Stimulated activated CD8-positive, alpha-beta memory T cell treated with anti-CD3 and anti-CD28 coated beads, Interleukin-15, amount 100 ng/mL, for 48 hours (primary cell): ENCODE data around the gene NHS.
"Not testable (repeated sequence)": the region's sequence is repeated elsewhere in the genome, so short reads cannot be mapped to it uniquely, and the experiment has no call there.

Experiments
- DNase-seq, 2 donors: peaks; one replicate each; pipeline ENCODE4 v3.0.0-alpha.2; 2020; ENCODE audit warnings: low read depth in 2 of 2

Gene NHS

DNA sequence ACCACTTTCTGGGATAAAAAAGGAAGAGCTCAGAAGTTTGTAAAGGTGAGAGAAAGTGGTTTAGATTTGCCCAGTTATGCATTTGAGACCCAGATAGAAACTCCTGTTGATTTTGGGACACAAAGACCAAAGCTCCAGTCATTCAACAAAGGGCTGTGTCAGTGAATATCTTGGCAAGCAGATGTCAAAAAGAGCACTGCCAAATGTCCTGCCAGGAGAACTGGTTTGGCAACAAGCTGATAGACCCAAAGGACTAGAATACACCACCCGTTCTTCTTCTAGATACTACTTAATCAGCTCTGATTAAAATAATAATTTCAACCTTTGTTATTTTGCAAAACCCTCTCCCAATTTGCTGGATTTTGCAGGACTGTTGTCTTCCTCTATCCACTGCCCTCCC, 121.4 kb downstream of the NHS start:
- no peak for DNase-seq

DNA sequence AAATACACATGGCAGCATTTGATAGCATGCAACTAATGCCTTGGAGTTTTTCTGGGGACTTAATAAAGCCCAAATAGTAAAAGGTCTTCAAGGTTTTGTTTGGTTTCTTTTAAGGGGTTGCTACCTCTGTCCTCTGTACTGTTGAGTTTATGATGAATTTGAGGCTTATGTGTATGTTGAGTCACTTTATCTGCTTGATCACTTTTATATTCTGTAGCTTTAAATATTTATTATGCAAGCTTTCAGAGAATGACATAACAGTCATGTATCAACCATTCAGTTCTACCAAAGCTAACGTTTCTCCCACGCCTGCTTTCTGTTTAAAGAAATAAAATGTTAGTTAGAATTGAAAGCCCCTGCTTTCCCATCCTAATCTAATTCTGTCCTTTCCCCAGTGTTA, 122.2 kb downstream of the NHS start:
- no peak for DNase-seq

DNA sequence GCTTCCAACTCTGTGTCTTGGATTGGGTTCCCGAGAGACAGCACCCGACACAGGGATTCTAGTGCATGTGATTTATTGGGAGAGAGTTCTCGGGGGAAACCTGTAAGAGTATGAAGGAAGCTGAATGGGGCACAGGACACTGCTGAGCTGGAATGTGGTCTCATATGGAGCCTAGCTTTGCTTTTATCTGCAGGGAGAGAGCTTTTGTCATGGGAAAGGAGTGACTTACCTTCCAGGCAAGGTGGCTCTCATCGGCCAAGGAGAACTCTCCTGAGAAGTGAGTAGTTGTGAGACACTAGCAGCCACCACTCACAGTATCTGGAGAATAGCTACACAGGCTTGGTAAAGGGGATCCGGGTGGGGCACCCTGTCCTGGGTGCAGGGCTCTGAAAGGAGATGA, 124.5 kb downstream of the NHS start:
- DNase-seq = no peak

DNA sequence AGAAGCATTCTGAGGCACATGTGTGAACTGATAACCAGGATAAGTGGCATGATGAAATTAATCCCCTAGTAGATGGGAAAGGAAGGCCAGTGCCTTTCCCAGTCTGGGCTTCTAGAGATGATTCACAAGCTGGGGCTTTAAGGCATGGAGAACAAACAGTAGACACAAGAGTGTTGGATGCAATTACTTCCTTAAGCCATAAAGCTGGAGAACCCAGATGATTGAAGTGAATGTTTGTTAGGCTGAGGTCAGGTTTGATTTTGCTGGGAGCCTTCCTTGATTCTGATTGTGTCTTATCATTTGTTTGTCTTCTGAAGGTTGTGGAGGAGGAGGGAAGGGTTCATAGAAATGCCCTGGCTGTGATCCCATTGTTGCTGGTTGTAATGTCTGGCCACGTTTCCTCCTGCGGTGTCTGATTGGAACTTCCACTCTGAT, 125.2 kb downstream of the NHS start:
- no peak for DNase-seq

DNA sequence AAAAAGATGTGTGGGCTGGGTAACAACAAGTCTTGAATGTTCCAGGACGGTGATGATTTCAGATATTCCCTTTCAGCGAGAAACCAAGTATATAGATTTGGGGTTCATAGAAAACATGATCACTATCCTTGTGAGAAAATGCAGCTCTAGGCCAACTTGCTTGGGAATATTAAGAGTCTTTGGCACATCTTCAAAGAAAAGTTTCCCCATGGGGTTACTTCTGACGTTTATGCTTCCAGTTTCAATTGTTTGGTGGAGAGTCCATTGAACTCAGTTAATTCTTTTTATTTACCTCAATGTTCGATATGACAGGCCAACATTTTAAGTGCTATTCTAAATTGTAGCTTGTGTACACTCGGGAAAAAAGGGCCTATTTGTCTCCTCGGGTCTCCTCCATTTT, 126.7 kb downstream of the NHS start:
- DNase-seq = no peak

DNA sequence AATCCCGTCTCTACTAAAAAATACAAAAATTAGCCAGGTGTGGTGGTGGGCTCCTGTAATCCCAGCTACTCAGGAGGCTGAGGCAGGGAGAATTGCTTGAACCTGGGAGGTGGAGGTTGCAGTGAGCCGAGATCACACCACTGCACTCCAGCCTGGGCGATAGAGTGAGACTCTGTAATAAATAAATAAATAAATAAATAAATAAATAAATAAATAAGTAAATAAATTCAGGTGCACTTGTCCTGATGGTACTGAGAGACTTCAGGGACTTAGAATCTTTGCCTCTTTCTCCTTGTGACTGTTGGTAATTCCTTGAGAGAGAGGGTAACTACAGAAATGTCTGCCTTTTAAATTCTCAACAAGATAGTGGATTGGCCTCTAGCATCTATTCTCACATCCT, 131.4 kb downstream of the NHS start:
- not testable (repeated sequence) for DNase-seq

DNA sequence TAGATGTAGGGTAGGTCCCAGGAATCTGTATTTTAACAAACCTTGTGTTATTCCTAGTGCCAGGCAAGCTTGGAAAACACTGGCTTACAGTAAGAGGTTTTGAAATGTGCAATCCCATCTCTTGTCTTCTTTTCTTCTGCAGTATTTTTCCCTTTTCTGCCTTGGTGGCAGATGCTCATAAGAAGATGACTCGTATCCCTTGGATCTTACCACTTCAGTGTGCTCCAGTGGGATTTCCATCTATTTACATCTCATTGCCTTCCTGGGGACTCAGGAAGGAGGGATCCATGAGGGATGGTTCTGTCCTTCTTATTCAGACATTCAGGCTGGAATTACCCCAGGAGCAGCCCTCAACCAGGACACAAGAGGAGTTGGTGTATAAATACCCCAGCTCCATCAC, 136.6 kb downstream of the NHS start:
- DNase-seq = no peak

DNA sequence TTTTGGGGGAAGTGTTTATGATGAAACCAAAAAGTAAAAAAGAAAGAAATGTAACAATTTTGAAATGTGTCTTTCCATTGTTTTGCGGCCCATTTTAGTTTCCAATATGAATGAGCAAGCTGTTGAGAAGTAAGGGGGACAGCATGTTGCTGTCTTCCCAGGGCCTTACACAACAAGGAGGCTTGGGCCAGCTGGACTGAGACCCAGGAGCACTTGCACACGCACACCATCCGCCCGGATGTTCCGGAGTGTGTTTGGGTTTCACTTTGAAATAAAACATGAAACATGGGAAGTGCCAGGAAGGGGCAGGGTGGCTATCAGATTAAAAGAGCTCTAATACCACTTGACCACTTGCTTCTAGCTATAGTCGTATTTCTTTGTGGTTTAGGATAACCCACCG, 144.4 kb downstream of the NHS start:
- no peak for DNase-seq

DNA sequence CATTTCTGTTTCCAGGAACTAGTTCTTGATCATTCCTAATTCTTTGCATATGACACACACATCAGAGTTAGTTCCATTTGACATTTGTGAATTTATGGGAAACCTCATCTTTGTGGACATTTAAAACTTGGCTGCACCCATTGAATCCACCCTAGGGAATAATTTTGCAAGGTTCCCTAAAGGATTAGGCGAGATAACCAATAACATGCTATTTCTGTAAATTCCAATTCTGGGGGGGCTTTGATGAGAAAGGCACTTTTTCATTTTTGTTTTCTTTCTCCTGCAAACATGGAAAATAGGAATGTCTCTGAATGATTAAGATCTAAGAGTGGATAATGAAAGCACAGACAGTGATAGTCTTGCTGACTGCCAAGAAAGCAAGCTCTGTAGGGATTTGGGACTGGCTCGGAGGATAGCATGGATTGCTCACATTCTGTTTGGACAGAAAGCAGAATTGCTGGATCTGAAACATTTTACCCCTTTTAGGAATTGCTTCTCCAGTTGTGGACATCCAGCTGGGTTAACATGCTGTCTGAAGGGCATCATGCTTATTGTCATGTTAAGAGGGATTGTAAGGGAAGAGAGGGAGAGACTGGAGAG, 145.1 kb downstream of the NHS start:
- no peak for DNase-seq

DNA sequence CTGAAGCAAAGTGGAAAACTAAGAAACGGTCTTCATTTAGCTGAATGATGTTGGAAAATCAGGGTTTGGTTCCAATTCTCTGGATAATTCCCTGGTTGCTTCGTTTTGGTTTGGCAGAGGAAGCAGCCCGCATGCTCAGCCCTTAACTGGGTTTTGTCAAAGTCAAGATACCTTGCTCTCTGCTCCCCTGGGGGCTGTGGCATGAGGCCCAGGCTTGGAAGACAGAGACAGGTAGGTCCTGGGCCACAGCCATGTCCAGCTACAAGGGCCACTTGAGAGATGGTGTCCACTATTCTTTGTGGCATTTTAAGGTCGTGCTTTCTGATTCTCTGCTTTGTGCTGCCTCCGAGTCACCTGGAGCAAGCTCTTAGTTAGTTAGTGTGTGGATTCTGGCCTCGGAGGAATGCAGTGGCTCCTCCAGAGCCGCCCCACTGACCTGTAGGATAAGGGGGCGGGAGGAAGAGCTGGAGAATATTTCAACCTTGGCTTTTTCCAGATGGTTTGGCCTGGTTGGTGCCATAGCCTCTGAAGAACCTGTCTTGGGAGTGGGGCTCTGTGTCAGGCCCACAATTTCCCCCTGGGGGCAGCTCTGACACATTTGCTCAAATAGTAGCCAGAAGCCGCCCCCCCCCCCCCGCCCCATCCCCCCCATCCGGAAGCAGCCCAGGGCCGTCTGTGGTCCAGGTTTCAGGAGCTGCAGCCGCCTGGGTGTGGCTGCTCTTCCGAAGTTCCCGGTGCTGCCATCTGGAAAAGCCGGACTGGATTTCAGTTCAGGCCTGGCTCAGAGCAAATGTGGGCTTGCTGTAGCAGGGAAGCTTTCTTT, 147.1 kb downstream of the NHS start:
- DNase-seq = no peak

DNA sequence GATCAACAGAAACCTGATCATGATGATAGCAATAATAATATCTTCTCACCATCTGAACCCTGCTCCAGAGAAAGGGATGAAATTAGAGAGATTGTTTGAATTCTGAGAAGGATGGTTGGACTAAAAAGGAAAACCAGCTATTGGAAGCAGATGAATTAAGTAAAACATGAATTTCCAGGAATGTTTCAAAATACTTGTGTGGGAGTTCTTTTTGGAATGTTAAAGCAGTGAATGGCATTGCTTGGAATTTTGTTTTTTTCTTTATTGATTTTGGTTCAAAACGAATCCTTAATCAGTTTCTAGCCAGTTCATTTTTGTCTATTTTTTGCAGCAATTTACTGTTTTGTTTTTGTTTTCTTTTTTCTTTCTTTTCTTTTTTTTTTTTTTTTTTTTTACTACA, 150.3 kb downstream of the NHS start:
- DNase-seq = no peak

DNA sequence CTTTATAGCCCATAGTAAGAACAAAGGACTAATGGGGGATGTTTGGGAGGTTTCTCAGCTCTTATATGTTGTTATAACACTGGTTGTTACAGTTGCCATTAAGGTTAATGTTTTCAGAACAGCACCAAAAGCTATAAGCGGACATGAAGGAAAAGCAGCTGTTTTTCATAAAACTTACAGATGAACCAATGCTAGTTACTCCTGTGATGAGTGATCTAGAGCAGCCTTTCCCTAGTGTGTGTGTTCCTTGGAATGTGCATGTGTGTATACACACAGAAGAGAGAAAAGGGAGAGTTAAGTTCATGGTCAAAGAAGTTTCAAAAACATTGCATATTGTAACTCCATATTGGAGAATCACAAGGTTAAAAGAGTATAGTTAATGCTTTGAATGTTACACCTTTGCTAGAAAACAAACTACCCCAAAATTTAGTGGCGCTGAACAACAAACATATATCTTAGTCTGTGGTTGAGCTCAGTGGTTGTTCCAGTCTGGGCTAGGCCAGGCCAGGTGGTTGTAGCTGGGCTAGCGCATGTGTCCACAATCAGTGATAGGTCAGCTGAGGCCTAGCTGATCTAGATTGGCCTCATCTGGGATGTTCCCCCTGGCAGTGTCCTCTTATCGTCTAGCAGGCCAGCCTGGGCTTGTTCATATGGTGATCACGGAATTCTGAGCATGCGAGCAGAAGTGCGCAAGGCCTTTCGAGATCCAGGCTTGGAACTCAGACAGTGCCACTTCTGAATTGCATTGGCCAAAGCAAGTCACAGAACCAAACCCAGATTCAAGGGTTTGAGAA, 151.0 kb downstream of the NHS start:
- no peak for DNase-seq

DNA sequence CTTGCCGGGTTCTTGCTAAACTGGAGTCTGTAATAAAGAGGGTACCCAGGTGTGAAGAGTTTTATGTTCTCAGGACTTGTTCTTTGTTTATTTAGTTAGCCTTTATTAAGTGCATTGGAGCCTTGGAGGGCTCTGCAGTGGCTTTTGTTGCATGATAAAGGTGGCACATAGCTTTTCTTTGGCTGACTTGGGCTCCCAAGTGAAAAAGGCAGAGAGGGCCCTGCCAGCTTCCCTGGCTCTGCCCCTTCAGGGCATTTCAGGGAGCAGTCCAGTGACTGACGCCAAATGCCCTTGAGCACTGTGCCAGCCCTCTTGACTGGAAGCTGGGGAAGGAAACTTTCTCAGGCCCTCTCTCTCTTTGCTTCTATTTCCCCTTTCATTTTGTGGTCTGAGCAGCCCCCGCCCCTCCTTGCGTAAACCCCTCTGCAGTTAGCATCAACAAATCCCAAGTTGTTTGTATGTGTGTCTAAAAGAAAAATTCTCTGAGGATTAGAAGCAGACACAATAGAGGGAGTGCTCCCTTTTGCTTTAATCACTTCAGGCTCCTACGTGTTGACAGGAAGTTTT, 152.2 kb downstream of the NHS start:
- DNase-seq = no peak

DNA sequence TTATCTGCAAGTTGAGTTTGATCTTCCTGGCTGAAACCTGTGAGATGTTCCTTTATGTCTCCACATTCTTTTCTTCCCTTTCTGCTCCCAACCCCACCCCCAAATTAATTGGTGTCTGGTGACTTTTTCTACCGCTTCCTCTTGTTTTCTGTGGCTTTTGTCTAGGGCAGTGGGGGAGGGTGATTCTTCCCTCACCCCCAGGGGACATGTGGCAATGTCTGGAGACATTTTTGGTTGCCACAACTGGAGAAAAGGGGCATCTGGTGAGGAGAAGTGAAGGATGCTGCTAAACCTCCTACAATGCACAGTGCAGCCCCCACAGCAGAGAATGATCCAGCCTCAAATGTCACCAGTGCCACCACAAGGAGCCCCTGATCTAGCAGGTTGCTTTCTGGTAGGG, 152.9 kb downstream of the NHS start:
- no peak for DNase-seq

DNA sequence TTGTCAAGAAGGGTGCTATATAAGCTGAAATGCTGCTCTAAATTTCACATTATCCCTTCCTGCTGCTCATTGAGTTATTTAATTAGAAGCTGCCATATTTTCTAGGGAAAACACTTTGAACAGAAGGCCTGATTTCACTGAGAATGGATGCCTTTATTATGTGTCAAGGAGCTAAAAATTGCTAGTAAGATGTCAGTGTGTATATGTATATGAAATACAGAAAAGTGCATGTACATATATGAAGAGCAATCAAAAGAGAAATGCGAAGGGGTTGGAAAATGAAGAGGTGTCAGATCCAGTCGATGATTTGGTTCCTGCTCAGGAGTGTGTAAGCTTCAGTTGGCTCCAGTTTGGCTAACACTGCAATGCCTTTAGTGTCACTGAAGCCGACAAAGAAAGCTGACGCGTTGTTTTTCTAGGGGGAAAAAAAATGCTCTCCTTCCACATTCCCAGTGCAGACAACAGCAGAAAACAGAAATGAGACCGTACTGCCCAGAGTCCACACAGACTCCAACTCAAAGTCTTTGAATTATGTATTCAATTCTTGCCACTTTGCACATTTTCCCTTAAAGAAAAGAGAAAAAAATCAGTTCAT, 154.2 kb downstream of the NHS start:
- DNase-seq = no peak

DNA sequence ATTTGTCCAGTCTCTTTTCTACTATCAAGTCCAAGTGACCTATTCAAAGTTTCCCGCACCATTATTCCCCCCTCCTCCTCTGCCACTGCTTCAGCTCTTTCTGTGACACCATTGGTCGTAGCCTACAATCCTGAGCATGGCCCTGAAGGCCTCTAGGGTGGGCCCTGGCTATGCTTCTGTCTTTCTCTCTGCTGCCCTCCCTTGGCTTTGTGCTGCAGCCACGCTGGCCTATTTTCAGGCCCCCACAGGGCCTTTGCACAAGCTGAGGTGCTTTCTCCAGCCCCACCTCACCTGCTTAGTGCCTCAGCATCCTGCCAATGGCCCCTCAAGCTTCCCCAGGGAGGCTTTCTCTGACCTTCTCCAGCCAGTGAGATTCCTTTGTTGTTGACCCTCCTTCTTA, 156.5 kb downstream of the NHS start:
- no peak for DNase-seq

DNA sequence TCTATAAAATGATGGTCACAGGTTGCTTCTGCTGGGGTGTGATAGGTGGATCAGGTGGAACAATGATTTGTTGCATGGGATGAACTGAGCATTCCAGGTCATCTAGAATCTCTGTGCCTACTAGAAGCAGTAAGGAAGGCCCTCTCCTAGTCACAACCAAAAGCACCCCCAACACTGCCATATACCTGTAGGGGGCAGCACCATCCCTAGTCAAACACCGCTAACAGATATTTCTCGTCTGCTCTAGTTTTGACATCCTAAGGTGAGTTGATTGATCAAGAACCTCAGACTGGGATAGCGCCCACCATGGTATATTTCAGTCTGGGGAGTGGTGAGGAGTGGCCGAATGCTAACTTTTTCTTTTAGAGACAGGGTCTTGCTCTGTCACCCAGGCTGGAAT, 160.2 kb downstream of the NHS start:
- peak; percentile 10 to 25 for DNase-seq

DNA sequence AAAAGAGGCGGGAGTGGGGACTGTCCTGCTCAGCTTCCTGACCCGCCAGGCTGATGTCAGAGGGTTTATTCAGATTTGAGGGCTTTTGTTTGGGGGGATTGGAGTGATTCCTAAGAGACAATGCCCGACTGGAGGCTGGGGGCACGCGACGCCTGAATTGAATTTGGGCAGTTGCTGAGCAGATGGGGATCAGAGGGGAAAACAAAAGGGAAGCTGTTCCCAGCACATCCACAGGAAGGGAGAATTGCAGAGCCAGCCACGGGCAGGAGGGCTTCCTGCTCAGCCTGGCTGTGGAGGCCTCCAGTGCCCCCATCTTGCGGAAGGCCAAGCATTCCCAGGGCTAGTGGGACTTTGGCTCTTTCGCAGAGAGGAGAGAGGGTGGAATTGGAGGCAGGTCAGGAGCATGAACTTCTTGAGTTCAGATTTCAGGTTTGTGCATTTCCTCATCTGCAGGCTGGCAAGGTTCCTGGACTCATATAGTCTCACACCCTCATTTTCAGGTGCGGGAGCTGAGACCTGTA, 162.8 kb downstream of the NHS start:
- no peak for DNase-seq

DNA sequence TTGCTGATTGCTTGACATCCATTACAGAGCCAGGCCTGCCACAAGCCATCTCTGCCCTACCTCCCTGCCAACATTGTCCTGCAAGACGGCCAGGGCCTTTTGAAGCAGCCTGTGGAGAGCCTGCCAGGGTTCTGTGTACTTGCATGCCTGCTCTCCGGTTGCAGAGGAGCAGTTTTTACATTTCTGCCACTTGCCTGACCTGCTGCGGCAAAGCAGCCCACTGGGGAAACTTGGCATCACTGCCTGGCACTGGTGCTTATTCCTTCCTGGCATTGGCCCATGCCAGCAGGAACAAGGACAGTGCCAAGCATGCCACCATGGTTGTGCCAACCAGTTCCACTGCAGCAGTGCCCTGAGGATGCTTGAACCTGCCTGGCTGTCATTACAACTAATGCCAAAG, 167.1 kb downstream of the NHS start:
- no peak for DNase-seq

DNA sequence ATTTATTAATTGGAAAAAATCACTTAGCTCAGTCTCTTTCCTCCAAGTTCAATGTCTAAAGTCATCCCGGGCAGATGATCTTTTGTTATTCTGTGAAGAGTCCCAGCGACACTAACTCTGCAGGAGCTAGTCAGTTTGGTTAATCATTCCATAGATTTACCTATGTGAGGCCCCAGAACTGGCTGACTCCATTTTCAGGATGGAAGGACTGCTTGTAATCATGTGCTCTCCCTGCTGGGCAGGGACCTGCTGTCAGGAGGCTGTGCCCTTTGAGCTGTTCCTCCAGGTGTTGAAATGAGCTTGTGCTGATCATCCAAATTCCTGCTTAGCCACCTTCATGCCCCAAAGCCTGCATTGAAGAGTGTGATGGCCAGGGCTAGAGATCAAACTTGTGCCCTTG, 169.8 kb downstream of the NHS start:
- no peak for DNase-seq

DNA sequence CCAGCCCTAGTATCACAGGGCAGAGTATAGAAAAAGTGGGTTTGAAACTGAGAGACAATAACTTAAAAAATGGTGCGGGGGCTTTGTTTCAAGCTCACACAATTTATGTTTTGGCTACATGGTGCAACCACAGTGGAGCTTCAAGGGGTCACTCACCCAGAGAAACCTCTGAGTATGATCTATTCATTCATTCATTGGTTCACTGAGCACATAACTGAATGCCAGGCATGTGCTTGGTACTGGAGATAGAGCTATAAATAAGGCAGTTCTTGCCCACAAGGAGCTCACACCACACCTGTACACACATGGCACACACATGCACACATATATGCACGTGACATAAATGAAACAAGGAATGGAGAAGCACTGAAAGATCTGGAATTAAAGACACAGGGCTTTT, 171.4 kb downstream of the NHS start:
- DNase-seq = no peak

DNA sequence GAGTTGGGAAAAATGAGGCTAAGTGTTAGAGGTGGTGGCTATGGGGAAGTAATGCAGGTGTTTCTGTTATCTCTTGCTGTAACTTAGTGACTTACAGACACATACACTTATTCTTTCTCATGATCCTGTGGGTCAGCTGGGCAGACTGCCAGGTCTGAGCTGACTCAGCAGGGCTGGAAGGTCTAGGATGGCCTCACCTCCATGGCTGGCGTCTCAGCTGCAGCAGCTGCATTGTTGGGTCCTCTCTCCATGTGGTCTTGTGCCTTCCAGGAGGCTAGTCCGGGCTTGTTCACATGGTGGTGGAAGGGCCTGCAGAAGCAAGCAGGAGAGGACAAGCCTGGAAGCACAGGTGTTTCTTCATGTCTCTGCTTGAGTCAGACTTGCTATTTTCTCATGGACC, 172.7 kb downstream of the NHS start:
- DNase-seq = no peak
